ENCODE measurements around the gene KIAA1958. TPM values are rescaled to one million over a fixed set of nuclear protein-coding genes. Genes with fewer than 3 reads are reported as not detected.

Gene KIAA1958
- total RNA-seq, 2 donors from 2014 or later, result 5.7 to 9.6 TPM

DNA sequence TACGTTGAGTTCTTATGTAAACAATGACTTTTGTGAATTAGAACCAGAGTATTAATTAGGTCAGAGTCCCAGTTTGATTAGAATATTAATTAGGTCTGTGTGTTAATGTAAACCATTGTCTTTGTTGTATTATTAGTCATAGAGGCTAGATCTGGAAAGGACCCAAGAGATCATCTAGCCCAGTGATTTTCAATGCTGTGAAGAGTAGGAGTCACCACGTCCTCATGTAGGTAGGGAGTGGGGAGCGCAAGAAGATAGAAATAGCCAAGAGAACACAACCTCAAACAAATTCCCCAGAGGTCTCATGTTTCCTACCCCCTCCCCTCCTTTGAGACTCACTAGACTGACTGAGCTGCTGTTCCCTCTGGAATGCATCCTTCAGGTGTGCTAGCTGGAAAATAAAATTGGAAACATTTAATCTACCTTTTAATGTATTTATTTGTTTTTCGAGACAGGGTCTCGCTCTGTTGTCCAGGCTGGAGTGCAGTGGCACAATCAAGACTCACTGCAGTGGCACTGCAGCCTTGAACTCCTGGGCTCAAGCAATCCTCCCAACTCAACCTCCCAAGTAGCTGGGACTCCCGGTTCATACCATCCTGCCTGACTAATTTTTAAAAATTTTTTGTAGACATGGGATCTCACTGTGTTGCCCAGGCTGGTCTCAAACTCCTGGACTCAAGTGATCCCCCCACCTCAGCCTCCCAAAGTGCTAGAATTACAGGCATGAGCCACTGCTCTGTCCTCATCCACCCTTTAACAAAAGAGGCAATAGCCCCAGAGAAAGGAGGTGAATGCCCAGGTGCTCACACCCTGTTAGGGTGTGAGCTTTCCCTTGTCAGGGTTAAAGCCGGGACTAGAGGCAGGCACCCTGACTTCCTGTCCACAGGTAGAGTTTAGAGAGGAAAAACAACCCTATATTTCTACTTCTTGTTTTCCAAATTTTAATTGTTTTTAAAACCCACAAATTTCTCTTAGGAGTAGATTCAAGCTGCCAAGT is 138.4 kb downstream of the KIAA1958 start:
- WGBS, 2 donors, result 89 to 91% methylated on average over 7 of the region's 7 CpGs
- no peaks in the 10 kb centered on the region for H3K9me3 ChIP-seq
- no peaks in the 10 kb centered on the region for H3K27me3 ChIP-seq
- DNase-seq, result no peak
- ATAC-seq, result no peak
- TF ChIP-seq, protein P1, sequence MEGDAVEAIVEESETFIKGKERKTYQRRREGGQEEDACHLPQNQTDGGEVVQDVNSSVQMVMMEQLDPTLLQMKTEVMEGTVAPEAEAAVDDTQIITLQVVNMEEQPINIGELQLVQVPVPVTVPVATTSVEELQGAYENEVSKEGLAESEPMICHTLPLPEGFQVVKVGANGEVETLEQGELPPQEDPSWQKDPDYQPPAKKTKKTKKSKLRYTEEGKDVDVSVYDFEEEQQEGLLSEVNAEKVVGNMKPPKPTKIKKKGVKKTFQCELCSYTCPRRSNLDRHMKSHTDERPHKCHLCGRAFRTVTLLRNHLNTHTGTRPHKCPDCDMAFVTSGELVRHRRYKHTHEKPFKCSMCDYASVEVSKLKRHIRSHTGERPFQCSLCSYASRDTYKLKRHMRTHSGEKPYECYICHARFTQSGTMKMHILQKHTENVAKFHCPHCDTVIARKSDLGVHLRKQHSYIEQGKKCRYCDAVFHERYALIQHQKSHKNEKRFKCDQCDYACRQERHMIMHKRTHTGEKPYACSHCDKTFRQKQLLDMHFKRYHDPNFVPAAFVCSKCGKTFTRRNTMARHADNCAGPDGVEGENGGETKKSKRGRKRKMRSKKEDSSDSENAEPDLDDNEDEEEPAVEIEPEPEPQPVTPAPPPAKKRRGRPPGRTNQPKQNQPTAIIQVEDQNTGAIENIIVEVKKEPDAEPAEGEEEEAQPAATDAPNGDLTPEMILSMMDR (IDR thresholded peaks at IDR 0.05), result no peak
- no peak for TF ChIP-seq POLR2A (IDR thresholded peaks at IDR 0.05)
- H3K4me1 ChIP-seq, result peaks cover 3% of the 10 kb centered on the region
- no peak overlapping the region for H3K4me3 ChIP-seq
- intact Hi-C loops (cut with DNase I), result no loop called here
- H3K27ac ChIP-seq, result no peak overlapping the region
- H3K36me3 ChIP-seq (replicated peaks in 1 of 2; ENCODE audit: insufficient read depth in 1 of 2, low read depth in 2 of 2), result no peaks in the 10 kb centered on the region

DNA sequence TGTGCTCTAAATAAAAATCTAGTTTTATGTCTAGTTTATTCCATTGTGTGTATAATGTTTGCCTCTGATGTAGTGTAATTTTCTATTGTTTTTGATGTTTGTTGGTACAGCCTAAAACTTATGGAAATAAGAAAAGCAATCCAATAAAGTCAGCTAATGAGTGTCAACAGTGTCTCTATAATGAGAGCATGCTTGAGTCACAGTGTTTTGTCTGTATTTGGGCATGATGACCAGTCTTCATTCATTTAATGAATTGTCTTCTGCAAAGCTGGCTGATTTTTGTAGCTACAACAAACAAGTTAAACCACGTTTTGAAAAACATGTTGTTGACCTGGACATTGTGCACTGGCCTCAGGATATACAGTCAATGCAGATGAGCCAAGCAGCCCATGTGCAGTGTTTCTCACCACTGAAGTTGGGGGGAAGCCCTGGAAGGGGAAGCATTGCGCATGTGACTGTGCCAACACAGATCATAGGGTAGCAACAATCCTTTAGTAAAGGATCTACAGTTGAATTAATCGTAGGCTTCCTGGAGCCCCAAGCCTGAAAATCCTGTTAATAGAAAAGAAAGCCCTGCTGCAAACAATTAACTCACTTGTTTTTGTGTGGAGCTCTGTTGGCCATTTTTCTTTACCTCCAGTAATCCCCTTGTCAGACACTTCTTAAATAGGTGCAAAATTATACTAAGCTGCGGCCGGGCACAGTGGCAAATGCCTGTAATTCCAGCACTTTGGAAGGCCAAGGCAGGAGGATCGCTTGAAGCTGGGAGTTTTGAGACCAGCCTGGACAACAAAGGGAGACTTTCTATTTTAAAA is 143.3 kb downstream of the KIAA1958 start:
- intact Hi-C loops (cut with DNase I), result no loop called here
- no peaks in the 10 kb centered on the region for H3K27me3 ChIP-seq
- ATAC-seq, result no peak
- no peak overlapping the region for H3K4me3 ChIP-seq
- no peak overlapping the region for H3K27ac ChIP-seq
- peak in 1 of 4 donors; percentile 22 for DNase-seq
- no peaks in the 10 kb centered on the region for H3K36me3 ChIP-seq (replicated peaks in 1 of 2; ENCODE audit: insufficient read depth in 1 of 2, low read depth in 2 of 2)
- H3K4me1 ChIP-seq, result peaks cover 6% of the 10 kb centered on the region
- no peaks in the 10 kb centered on the region for H3K9me3 ChIP-seq
- 77 to 78% methylated on average over 6 of the region's 6 CpGs for WGBS, 2 donors
- no peak for TF ChIP-seq POLR2A (IDR thresholded peaks at IDR 0.05)
- TF ChIP-seq, protein P1 (IDR thresholded peaks at IDR 0.05), result no peak

DNA sequence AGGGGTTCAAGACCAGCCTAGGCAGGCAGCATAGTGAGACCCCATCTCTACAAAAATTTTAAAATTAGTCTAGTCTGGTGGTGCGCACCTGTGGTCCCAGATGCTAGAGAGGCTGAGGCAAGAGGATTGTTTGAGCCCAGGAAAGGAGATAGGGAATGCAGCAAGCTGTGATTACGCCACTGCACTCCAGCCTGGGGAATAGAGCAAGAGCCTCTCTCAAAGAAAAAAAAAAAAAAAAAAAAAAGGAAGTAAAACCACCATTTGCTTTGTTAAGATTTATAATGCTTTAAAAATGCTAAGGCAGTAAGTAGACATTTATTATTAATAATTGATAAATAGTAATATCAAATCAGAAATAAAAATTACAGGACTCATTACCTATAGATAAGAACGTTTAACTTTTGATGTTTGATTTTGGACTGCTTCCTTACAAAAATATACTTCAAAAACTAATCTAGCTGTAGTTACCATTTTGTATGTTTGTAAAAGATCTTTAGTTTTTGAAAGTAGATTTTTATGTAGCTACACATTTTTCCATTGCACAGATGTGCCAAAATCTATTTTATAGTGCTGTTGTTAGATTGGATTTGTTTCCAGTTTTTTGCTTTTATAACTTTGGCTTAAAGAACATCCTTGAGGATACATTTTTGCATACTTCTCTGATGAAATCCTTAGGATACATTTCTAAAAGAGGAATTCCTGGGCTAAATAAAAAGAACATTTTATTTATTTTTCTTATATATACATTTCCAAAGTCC is 144.9 kb downstream of the KIAA1958 start:
- WGBS, 2 donors, result 65 to 72% methylated on average over 3 of the region's 3 CpGs
- Histone ChIP-seq H3K9me3 (no peaks in the 10 kb centered on the region), H3K27me3 (no peaks in the 10 kb centered on the region), H3K36me3 (replicated peaks in 1 of 2; ENCODE audit: insufficient read depth in 1 of 2, low read depth in 2 of 2) (no peaks in the 10 kb centered on the region), H3K4me1 (peaks cover 6% of the 10 kb centered on the region), H3K27ac (no peak overlapping the region), H3K4me3 (no peak overlapping the region)
- DNase-seq, result peak in 1 of 4 donors; percentile 16
- intact Hi-C loops (cut with DNase I), result no loop called here
- no peak for ATAC-seq
- TF ChIP-seq, protein P1 (IDR thresholded peaks at IDR 0.05), result no peak
- TF ChIP-seq POLR2A (IDR thresholded peaks at IDR 0.05), result no peak

DNA sequence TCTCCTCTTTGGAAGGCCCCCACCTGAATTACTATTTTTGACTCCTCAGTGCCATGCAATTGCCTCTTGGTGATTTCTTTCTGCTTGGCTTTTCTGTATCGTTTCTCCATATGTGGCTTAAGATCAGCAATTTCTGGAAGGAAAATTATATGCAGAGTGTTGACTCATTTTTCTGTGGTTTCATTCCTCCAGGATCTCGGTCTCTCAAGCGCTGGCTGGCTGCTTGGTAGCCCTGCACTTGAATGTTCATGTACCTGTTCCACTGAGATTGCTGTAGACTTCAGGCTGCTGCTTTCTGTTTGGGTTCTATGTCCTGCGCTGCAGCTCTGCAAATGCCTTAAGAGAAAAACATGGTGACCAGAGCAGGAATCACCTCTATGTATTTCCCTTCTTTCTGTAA is 153.7 kb downstream of the KIAA1958 start:
- Histone ChIP-seq H3K4me1 (no peaks in the 10 kb centered on the region), H3K36me3 (replicated peaks in 1 of 2; ENCODE audit: insufficient read depth in 1 of 2, low read depth in 2 of 2) (no peaks in the 10 kb centered on the region), H3K9me3 (no peaks in the 10 kb centered on the region), H3K4me3 (no peak overlapping the region), H3K27ac (no peak overlapping the region), H3K27me3 (no peaks in the 10 kb centered on the region)
- no peak for TF ChIP-seq POLR2A (IDR thresholded peaks at IDR 0.05)
- TF ChIP-seq, protein P1 (IDR thresholded peaks at IDR 0.05), result no peak
- 94 to 99% methylated on average over 4 of the region's 4 CpGs for WGBS, 2 donors
- intact Hi-C loops (cut with DNase I), result no loop called here
- ATAC-seq, result no peak
- no peak for DNase-seq

Data from body of pancreas (tissue), 4 donors.